Ishikawa (cell line): Measurements from ENCODE around the gene SRP14.

Experiments
- REST ChIP-seq: IDR thresholded peaks from 2 replicates; pipeline ENCODE4 v1.6.1; 2012; ENCODE audit warnings: low read depth, mild to moderate bottlenecking
- TEAD4 ChIP-seq: IDR thresholded peaks from 2 replicates; pipeline ENCODE4 v1.6.1; 2012

- TF ChIP-seq TEAD4: no peak
- no peak for TF ChIP-seq REST
Measured at GRCh38 chr15:40044717-40045571, 6.0 kb upstream of the SRP14 start.
